Measurements from ENCODE around the gene GGA1. TPM values are rescaled to one million over a fixed set of nuclear protein-coding genes. Genes with fewer than 3 reads are reported as not detected.

GGA1 gene
- total RNA-seq, 1 donor from 2014 or later, result 27.5 TPM

DNA sequence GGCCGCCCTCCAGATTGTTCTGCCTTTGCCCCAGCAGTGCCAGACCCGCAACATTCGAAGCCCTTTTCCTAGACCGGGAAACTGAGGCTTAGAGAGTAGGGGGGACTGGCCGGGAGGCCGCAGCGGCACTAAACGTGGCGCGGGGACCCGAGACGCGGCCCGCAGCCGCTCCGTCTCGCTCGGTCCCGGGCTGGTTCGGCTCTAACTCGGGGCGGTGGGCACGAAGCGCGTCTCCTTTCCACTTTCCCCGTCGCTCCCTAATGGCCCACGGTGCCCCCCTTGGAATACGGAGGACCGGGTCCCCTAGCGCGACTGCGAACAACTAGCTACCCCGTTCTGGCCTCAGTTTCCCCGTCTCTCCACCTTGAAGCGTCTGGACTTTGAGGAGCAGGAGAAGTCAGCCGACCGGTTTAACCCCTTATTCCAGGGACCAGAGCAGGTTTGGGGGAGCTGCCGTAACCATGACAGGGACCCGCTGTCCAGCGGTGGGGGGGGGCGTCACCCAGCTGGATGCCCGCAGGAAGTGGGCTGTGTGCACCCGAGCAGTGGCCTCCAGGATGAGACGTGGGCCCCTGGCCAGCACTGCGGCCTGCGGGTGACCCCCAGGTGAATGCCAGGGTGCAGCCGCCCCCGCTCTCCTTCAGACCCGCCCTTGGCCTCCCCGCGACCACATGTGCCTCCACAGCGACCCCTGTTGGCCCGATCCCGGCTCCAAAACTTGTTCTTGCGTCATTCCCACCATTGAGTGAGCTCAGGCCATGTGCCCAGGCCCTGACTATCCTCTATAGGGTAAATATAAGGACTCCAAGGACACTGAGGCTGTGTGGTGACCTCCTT is 47.2 kb upstream of the GGA1 start:
- peaks cover 97% of the 10 kb centered on the region for H3K4me1 ChIP-seq
- DNase-seq, result peak; percentile 93
- peak overlapping the region; percentile 82 for H3K4me3 ChIP-seq
- TF ChIP-seq, protein P1, sequence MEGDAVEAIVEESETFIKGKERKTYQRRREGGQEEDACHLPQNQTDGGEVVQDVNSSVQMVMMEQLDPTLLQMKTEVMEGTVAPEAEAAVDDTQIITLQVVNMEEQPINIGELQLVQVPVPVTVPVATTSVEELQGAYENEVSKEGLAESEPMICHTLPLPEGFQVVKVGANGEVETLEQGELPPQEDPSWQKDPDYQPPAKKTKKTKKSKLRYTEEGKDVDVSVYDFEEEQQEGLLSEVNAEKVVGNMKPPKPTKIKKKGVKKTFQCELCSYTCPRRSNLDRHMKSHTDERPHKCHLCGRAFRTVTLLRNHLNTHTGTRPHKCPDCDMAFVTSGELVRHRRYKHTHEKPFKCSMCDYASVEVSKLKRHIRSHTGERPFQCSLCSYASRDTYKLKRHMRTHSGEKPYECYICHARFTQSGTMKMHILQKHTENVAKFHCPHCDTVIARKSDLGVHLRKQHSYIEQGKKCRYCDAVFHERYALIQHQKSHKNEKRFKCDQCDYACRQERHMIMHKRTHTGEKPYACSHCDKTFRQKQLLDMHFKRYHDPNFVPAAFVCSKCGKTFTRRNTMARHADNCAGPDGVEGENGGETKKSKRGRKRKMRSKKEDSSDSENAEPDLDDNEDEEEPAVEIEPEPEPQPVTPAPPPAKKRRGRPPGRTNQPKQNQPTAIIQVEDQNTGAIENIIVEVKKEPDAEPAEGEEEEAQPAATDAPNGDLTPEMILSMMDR (IDR thresholded peaks at IDR 0.05; ENCODE audit: borderline replicate concordance), result peak; percentile 86
- H3K9me3 ChIP-seq (replicated peaks), result no peaks in the 10 kb centered on the region
- peaks cover 24% of the 10 kb centered on the region for H3K27me3 ChIP-seq (ENCODE audit: low read depth)
- H3K27ac ChIP-seq (replicated peaks), result peak overlapping the region; percentile 98
- peaks cover 9% of the 10 kb centered on the region for H3K36me3 ChIP-seq
- intact Hi-C loops (cut with micrococcal nuclease), result no loop called here

DNA sequence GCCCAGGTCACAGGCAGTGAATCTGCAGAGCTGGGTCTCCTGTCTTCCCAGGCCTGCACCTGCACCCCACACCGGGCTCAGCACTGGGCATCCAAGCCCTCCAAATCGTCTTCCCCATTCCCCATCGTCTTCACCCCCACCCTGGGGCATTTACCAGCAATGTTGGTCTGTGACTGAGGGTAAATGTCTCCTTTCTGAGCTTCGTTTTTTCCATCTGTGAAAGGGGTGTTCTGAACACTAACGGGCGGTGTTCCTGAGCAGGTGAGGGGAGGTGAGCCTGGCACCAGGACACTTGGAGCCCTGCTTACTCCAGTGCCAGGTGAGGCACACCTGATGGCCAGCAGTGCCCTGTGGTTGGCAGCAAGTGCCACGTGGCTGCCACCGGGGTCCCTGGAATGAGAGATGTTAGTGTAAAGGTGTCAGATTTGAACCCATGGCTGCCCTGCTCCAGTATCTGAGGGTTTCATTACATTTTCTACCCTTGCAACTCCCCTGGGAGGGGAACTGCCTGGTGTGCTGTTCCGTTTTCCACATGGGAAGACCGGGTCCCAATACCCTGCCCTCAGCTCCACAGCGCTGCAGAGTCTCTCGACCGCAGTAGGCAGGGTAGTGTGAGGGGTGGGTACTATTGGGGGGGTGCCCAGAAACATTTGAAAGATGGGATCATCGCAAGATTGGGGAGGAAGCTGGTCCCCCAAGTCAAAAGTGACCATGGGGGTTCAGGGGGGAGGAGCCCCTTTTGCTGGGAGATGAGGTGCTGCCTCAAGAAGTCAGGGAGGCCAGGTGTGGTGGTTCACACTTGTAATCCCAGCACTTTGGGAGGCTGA is 46.4 kb upstream of the GGA1 start:
- peak overlapping the region; percentile 98 for H3K27ac ChIP-seq (replicated peaks)
- intact Hi-C loops (cut with micrococcal nuclease), result no loop called here
- peaks cover 97% of the 10 kb centered on the region for H3K4me1 ChIP-seq
- no peaks in the 10 kb centered on the region for H3K9me3 ChIP-seq (replicated peaks)
- H3K4me3 ChIP-seq, result peak overlapping the region; percentile 82
- peaks cover 16% of the 10 kb centered on the region for H3K36me3 ChIP-seq
- peaks cover 24% of the 10 kb centered on the region for H3K27me3 ChIP-seq (ENCODE audit: low read depth)
- TF ChIP-seq, protein P1 (IDR thresholded peaks at IDR 0.05; ENCODE audit: borderline replicate concordance), result peak; percentile 6
- no peak for DNase-seq

DNA sequence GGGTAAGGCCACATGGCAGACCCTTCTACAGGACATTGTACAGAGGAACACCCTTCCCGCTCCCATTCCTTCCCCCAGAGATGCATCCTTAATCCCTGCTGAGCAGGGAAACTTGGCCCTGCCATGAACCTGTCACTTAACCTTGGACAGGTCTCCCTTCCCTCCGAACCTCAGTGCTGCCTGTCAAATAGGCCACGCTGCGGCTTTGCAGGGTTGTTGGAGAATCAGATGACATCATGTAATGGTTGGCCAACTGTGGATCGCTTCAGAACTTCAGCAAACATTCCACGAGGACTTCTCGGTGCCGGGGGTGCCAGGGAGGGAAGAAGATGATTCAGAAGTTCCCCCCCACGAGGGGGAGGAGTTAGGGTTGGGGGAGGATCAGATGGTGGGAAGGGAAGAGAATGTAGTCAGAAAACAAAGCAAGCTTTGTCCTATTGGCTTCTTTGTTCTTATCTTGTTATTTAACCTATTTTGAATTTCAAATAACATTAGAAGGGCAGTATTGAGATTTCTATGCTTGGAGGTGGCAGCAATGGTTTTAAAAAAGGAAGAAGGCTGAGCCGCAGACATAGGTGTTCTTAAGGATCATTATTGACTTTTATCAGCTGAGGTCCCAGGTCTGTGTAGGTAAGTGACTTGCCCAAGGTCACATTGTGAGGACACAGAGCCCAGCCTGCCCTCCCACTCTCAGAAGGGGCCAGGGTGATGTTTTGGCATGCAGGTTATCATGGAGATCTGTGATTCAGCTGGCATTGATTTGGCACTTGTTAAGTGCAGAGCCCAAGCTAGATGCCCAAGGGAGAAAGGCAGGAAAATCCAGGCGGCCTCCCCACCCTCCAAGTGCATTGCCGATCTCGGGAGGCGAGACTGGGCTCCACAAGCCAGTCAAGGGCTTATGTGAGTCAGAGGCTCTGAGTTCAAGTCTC is 45.2 kb upstream of the GGA1 start:
- DNase-seq, result peak; percentile 69
- Histone ChIP-seq H3K36me3 (peaks cover 17% of the 10 kb centered on the region), H3K4me1 (peaks cover 97% of the 10 kb centered on the region), H3K27me3 (ENCODE audit: low read depth) (peaks cover 24% of the 10 kb centered on the region), H3K4me3 (peak overlapping the region; percentile 82), H3K9me3 (replicated peaks) (no peaks in the 10 kb centered on the region), H3K27ac (replicated peaks) (peak overlapping the region; percentile 98)
- intact Hi-C loops (cut with micrococcal nuclease), result no loop called here
- TF ChIP-seq, protein P1 (IDR thresholded peaks at IDR 0.05; ENCODE audit: borderline replicate concordance), result no peak

DNA sequence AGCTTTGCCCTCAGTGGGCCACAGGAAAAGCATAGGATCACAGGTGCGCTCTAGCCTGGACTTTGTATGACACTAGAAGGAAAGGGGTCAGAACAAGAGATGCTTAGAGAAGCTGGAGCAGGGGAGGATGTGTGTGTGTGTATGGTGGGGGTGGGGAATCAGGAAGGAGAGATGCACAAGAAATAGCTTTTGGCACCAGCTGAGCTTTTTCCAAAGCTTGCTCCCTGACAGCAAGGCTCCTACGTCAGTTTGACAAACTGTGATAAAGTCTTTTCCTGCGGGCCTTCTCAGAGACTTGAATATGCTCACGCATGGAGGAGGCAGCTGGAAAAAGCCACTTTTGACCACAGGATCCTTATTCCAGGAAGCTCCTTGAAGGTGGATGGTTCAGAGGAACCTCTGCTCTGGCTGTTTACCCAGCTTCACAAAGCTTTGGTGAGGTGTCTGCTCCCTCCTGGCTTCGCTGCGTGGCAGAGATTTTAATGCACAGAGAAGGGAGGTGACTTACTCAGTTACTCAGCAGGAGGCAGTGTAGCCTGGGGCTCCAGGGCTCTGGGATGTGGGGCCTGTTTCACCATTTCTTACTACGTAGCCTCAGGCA is 44.4 kb upstream of the GGA1 start:
- DNase-seq, result no peak
- Histone ChIP-seq H3K4me3 (peak overlapping the region; percentile 82), H3K4me1 (peaks cover 97% of the 10 kb centered on the region), H3K9me3 (replicated peaks) (no peaks in the 10 kb centered on the region), H3K27me3 (ENCODE audit: low read depth) (peaks cover 24% of the 10 kb centered on the region), H3K36me3 (peaks cover 25% of the 10 kb centered on the region), H3K27ac (replicated peaks) (peak overlapping the region; percentile 98)
- intact Hi-C loops (cut with micrococcal nuclease), result no loop called here
- TF ChIP-seq, protein P1 (IDR thresholded peaks at IDR 0.05; ENCODE audit: borderline replicate concordance), result no peak
